ENCODE measurements around the gene SORCS2. TPM values are rescaled to one million over a fixed set of nuclear protein-coding genes. Genes with fewer than 3 reads are reported as not detected.

SORCS2 gene
- total and polyA plus RNA-seq, 2 of the 8 experiments (the other 6 are each of a cell fraction or from before 2014, with no cell fraction given): 0.36 to 1.8 TPM

- Histone ChIP-seq H3K23ac (ENCODE audit: insufficient read length) (no peak overlapping the region), H2BK120ac (replicated peaks; ENCODE audit: low read depth, low read length) (no peak overlapping the region), H3K4me1 (replicated peaks in 1 of 4; ENCODE audit: control insufficient read depth in 3 of 4, insufficient read depth in 4 of 4, low read length in 3 of 4) (peaks cover 0 to 5% (median 0%) of the 10 kb centered on the region in 4 experiments; a peak in 1 of 7 replicates), H2AK5ac (ENCODE audit: low read depth, low read length) (no peak overlapping the region), H2BK20ac (ENCODE audit: low read length) (no peak overlapping the region), H2AFZ (ENCODE audit: low read length) (no peak overlapping the region), H3K56ac (replicated peaks; ENCODE audit: insufficient read length, low read depth, low read length) (no peak overlapping the region), H2BK5ac (ENCODE audit: low read depth, low read length) (no peak overlapping the region), H3K14ac (ENCODE audit: insufficient read length) (no peak overlapping the region), H3K4me2 (ENCODE audit: insufficient read depth in 1 of 2, low read depth in 2 of 2, low read length in 2 of 2) (no peak overlapping the region), H4K91ac (replicated peaks; ENCODE audit: insufficient read length, low read length) (no peak overlapping the region), H3K9ac (replicated peaks in 1 of 4; ENCODE audit: extremely low read depth in 1 of 4, low read depth in 3 of 4, low read length in 3 of 4) (no peak overlapping the region), H3K79me2 (ENCODE audit: control insufficient read depth in 1 of 2, insufficient read depth in 2 of 2, low read length in 2 of 2) (no peaks in the 10 kb centered on the region), H3K79me1 (ENCODE audit: low read depth, low read length) (no peaks in the 10 kb centered on the region; the same call in 1 of the 2 replicates), H3K18ac (ENCODE audit: extremely low read depth, low read length) (no peak overlapping the region), H2BK12ac (ENCODE audit: low read depth, low read length) (no peak overlapping the region), H3K23me2 (ENCODE audit: low read depth, low read length) (no peaks in the 10 kb centered on the region; the same call in 1 of the 2 replicates), H4K20me1 (replicated peaks in 1 of 2; ENCODE audit: control insufficient read depth in 1 of 2, insufficient read depth in 2 of 2, low read length in 2 of 2) (peaks cover 0 to 1% of the 10 kb centered on the region in 2 experiments), H3K4ac (replicated peaks; ENCODE audit: insufficient read length, low read depth, low read length) (no peak overlapping the region), H4K8ac (ENCODE audit: extremely low read depth, insufficient read depth, low read length) (no peak overlapping the region), H3K9me3 (ENCODE audit: insufficient read depth in 2 of 2, low read depth in 1 of 2, low read length in 1 of 2) (no peaks in the 10 kb centered on the region), H3K27me3 (replicated peaks in 1 of 4; ENCODE audit: control insufficient read depth in 3 of 4, extremely low read depth in 1 of 4, insufficient read depth in 3 of 4, low read length in 3 of 4) (no peaks in the 10 kb centered on the region), H3K36me3 (ENCODE audit: control insufficient read depth in 2 of 4, insufficient read depth in 4 of 4, low read length in 3 of 4) (no peaks in the 10 kb centered on the region), H4K5ac (ENCODE audit: insufficient read length, low read depth, low read length) (no peak overlapping the region), H3K27ac (ENCODE audit: low read depth, low read length) (no peak overlapping the region), H2BK15ac (ENCODE audit: low read length) (no peak overlapping the region), H3K4me3 (ENCODE audit: extremely low read depth in 1 of 4, insufficient read depth in 2 of 4, low read depth in 3 of 4, low read length in 4 of 4) (no peak overlapping the region)
- no peak for FAIRE-seq
- POLR2A ChIA-PET (ENCODE audit: partially characterized antibody): no interaction called here
- WGBS, 2 experiments (ENCODE audit: extremely low coverage in 1 of 2, insufficient coverage in 1 of 2, insufficient read length in 1 of 2, insufficient replicate concordance in 2 of 2, low coverage in 1 of 2, low lambda C conversion rate in 2 of 2, missing lambda C conversion rate in 1 of 2): 90% methylated on average over 21 of the region's 23 CpGs; no CpG with 5 or more reads in 1 of the 2 experiments
- DNase-seq (ENCODE audit: low read depth in 1 of 2, low spot score in 2 of 2): no peak
- CTCF ChIA-PET (ENCODE audit: partially characterized antibody): interaction anchor here (0.8 to 4.9 kb wide), 25 partner anchors 8 to 200 kb away, joined by 3 to 38 read pairs (median 4); partner anchors contain the start of gene SORCS2
- no peak for TF ChIP-seq NANOG (IDR thresholded peaks at IDR 0.05; ENCODE audit: insufficient read depth, low read depth, low read length, poor library complexity, severe bottlenecking)
- TF ChIP-seq ATF3 (IDR thresholded peaks at IDR 0.05; ENCODE audit: insufficient read depth, low read depth, low read length): no peak
- no peak for TF ChIP-seq SP4 (IDR thresholded peaks at IDR 0.05; ENCODE audit: low read length)
- TF ChIP-seq KDM4A (IDR thresholded peaks at IDR 0.05; ENCODE audit: low read depth, low read length, severe bottlenecking): no peak
- TF ChIP-seq KDM5A (IDR thresholded peaks at IDR 0.05; ENCODE audit: low read length): no peak
- TF ChIP-seq CREB1 (IDR thresholded peaks at IDR 0.05): no peak
- TF ChIP-seq PHF8 (conservative IDR thresholded peaks at IDR 0.05; ENCODE audit: low read depth, low read length): no peak
- no peak for TF ChIP-seq NRF1 (IDR thresholded peaks at IDR 0.05; ENCODE audit: low read depth, low read length)
- TF ChIP-seq SIX5 (IDR thresholded peaks at IDR 0.05; ENCODE audit: low read depth, low read length): no peak
- TF ChIP-seq GABPA (IDR thresholded peaks at IDR 0.05; ENCODE audit: borderline replicate concordance, insufficient read depth, low read length): no peak
- no peak for TF ChIP-seq TCF12 (IDR thresholded peaks at IDR 0.05; ENCODE audit: low read depth, low read length)
- TF ChIP-seq SP2 (IDR thresholded peaks at IDR 0.05; ENCODE audit: low read length): no peak
- TF ChIP-seq TAF7 (optimal IDR thresholded peaks at IDR 0.05; ENCODE audit: borderline replicate concordance, low read depth, low read length): no peak
These were observed 104.5 kb downstream of the SORCS2 start for GRCh38 chr4:7296661-7297335.
